H1 (cell line): Measurements from ENCODE around the gene NARS2. TPM values are rescaled to one million over a fixed set of nuclear protein-coding genes. Genes with fewer than 3 reads are reported as not detected.

Source experiments
- CTBP2 ChIP-seq: IDR thresholded peaks from 2 replicates; pipeline ENCODE4 v1.7.0; 2011; ENCODE audit warnings: borderline replicate concordance, mild to moderate bottlenecking, moderate library complexity, mixed read lengths, low read length; ENCODE audit not compliant: insufficient read depth, insufficient read length
- SP2 ChIP-seq: IDR thresholded peaks from 2 replicates; pipeline ENCODE4 v1.6.1; 2012; ENCODE audit warnings: mild to moderate bottlenecking, low read length, inconsistent platforms
- TEAD4 ChIP-seq: IDR thresholded peaks from 2 replicates; pipeline ENCODE4 v1.6.1; 2012; ENCODE audit warnings: low read depth, low read length, inconsistent platforms, mixed read lengths
- polyA plus RNA-seq, 7 experiments: library from polyadenylated mRNA; depleted of rRNA in 3 of 7; stranded (reverse) in 5 of 7; unstranded in 2 of 7; fragments of >200 nt in 5 of 7; fragments of 200-250 nt in 2 of 7; gene quantifications; 1 replicate in 5 of 7; 2 replicates in 1 of 7; 4 replicates in 1 of 7; pipeline versions ENCODE4 v1.2.1 to v1.2.3, GENCODE V29; 2011 to 2013; ENCODE audit warnings: missing spikeins in 2 of 7, mixed read lengths in 2 of 7
- total RNA-seq: library from RNA; stranded (reverse); fragmentation: NEBNext Ultra II Directional; extraction: Animal tissue kit (Norgen Biotek cat#: 25700); gene quantifications from 2 replicates; pipeline ENCODE4 v1.2.1, GENCODE V29; 2021

Gene NARS2
- total and polyA plus RNA-seq, 2 of the 8 experiments (the other 6 are each of a cell fraction or from before 2014, with no cell fraction given): 26.2 to 51.6 TPM

GRCh38 chr11:78576549-78577097 lies 2.0 kb upstream of the NARS2 start (continued):
- TF ChIP-seq CTBP2: no peak
- TF ChIP-seq SP2: no peak
- no peak for TF ChIP-seq TEAD4
